Gastrocnemius medialis (tissue), 4 donors: ENCODE measurements around the gene LBH. TPM values are rescaled to one million over a fixed set of nuclear protein-coding genes. Genes with fewer than 3 reads are reported as not detected.

Source experiments
- ATAC-seq, 2 donors: fragments of 150-250 bp; one replicate each; pipeline ENCODE4 v1.9.1; 2016
- DNase-seq, 2 donors: peaks; one replicate each; pipeline ENCODE4 v3.0.0-alpha.2; 2019
- H3K27ac ChIP-seq, 4 donors: fragments of 200-600 bp; sonication (generic); 1 replicate in 1 of 4; 2 replicates in 3 of 4; pipeline ENCODE4 v1.5.1; 2016 to 2018; ENCODE audit warnings: mild to moderate bottlenecking in 2 of 4, moderate library complexity in 1 of 4
- H3K27me3 ChIP-seq, 3 donors: fragments of 200-600 bp; sonication (generic) in 2 of 3; 1 replicate in 1 of 3; 2 replicates in 2 of 3; pipeline versions ENCODE4 v1.5.1 to v1.6.0; 2016 to 2019; ENCODE audit warnings: mild to moderate bottlenecking in 1 of 3, moderate library complexity in 1 of 3
- H3K36me3 ChIP-seq, 2 donors: fragments of 200-600 bp; sonication (generic) in 1 of 2; one replicate each; pipeline ENCODE4 v1.5.1; 2017 to 2018
- H3K4me1 ChIP-seq, 2 donors: fragments of 200-600 bp; sonication (generic) in 1 of 2; one replicate each; pipeline ENCODE4 v1.5.1; 2016 to 2017; ENCODE audit warnings: mild to moderate bottlenecking in 2 of 2
- H3K4me3 ChIP-seq, 4 donors: fragments of 200-600 bp; sonication (generic) in 3 of 4; 1 replicate in 1 of 4; 2 replicates in 3 of 4; pipeline ENCODE4 v1.5.1; 2016 to 2019; ENCODE audit warnings: mild to moderate bottlenecking in 2 of 4
- H3K9me3 ChIP-seq, 3 donors: fragments of 200-600 bp; sonication (generic) in 2 of 3; 1 replicate in 1 of 3; 2 replicates in 2 of 3; pipeline ENCODE4 v1.5.1; 2016 to 2019
- CTCF ChIP-seq, 5 experiments: fragments of 450-650 bp in 3 of 5; fragments of 200-600 bp in 2 of 5; sonication (generic) in 2 of 5; IDR thresholded peaks in 4 of 5; conservative IDR thresholded peaks in 1 of 5; 1 replicate in 4 of 5; 2 replicates in 1 of 5; pipeline ENCODE4 v1.5.1; 2016 to 2019; ENCODE audit warnings: antibody characterized with exemption in 5 of 5, mild to moderate bottlenecking in 3 of 5, moderate library complexity in 3 of 5
- POLR2A ChIP-seq, 2 donors: fragments of 450-650 bp; IDR thresholded peaks; one replicate each; pipeline ENCODE4 v1.6.1; 2017; ENCODE audit warnings: antibody characterized with exemption in 2 of 2, mild to moderate bottlenecking in 2 of 2, moderate library complexity in 2 of 2
- in situ Hi-C, 4 donors: fragments of 200-750 bp; cut with MboI; loops; one replicate each; pipeline versions ENCODE4 v1.15.0 to v1.8.0; 2017; ENCODE audit warnings: low sequenced_read_pairs in 4 of 4
- intact Hi-C: fragments of 100-400 bp; cut with DNase I; formaldehyde crosslinking; loops from one replicate; pipeline ENCODE4 v1.15.1; 2023; ENCODE audit warnings: low total_unique reads
- total RNA-seq, 4 donors: library from RNA; depleted of rRNA; stranded (reverse); fragments of >200 nt; gene quantifications; one replicate each; pipeline versions ENCODE4 v1.1.0 to v1.2.3, GENCODE V29; 2016

LBH gene
- total RNA-seq, 4 donors from 2014 or later = 5.4 to 37.6 (median 12.5) TPM

DNA sequence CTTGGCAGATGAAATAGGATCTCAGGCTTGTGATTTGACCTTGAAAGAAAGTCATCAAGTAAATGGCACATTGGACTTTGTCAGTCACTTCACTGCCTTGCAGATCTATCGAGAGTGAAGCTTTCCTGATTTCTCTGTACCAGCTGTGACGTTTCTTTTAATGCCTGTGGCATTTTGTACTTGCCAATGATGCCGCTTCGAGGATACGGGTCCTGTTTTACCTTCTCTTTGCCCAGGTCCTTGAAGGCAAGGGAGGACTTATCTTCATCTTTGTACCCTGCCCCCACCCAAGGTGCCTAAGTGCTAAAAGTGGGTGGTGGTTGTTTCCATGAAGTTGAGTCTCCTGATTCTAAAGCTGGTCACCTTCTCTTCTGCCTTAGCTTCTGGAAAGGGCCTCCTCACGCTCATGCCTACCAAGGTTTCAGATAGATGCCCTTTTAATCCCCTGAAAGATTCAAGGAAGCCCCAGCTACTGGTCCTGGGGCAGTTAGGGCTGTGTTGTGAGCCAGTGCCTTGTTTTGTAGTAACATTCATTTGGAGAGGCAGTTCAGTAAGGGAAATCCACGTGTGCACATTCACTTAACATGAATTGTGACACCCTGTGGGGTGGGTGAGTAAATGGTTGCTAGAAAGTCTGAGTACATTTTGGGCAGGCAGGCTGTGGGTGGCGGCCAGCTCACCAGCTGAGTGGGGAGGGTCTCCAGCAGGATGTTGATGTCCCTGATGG is 6.1 kb downstream of the LBH start:
- in situ Hi-C loops = loop anchor here in 1 of 4 donors (25.0 kb wide), 1 partner anchor 225 kb away; no protein-coding TSS in a partner anchor
- H3K36me3 ChIP-seq = no peaks in the 10 kb centered on the region
- H3K27ac ChIP-seq = peak overlapping the region; percentile 48 to 64 (median 51)
- ATAC-seq (no peak), DNase-seq (no peak)
- TF ChIP-seq POLR2A (IDR thresholded peaks at IDR 0.05) = no peak
- TF ChIP-seq CTCF (IDR thresholded peaks at IDR 0.05 in 4 of 5, conservative IDR thresholded peaks at IDR 0.05 in 1 of 5) = no peak
- peaks cover 10 to 31% (median 23%) of the 10 kb centered on the region in 3 donors for H3K27me3 ChIP-seq
- H3K9me3 ChIP-seq = no peaks in the 10 kb centered on the region
- H3K4me3 ChIP-seq = no peak overlapping the region
- intact Hi-C loops = loop anchor here (10.0 kb wide), 1 partner anchor 167 kb away; no protein-coding TSS in a partner anchor
- H3K4me1 ChIP-seq = peaks cover 6 to 27% of the 10 kb centered on the region in 2 donors

DNA sequence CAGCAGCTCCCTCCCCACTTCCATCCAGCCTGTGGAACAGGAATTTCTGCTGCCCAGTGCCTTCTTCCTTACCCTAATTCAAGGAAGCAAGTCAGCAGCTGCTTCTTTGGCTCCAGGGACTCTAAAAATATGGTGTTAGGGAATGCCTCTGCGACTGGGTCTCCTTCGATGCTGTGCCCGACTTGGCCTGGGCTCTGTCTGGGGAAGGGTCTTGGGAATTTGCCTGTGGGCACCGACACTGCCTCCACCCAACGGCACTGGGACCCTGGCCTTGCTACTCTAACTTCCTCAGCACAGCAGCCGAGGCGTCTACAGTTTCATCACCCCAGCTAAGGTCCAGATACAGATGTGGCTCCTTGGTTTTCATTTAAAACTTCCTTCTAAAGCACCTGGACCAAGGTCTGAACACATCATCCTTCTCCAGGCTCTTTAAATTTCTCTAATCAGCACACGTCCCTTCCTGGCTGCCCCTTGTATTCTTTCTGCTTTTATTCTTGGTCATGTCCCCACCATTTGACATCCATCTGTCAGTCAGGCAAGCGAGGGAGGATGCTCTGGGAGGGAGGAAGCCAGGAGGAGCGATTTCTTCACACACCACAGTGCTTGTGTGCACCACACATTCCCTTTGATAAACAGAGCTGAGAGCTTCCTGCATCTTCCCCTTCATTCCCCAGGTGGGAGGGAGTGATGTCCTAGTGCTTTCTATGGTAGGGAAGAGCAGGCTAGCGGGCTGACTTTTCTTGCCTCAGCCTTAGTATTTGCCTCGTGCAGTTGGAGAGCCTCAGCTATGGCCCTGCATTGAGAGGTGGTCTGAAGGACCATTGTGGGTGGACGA is 6.8 kb downstream of the LBH start:
- in situ Hi-C loops = loop anchor here in 1 of 4 donors (25.0 kb wide), 1 partner anchor 224 kb away; no protein-coding TSS in a partner anchor
- ATAC-seq (no peak), DNase-seq (no peak)
- Histone ChIP-seq H3K36me3 (no peaks in the 10 kb centered on the region), H3K27me3 (peaks cover 8 to 23% (median 17%) of the 10 kb centered on the region in 3 donors), H3K4me1 (peaks cover 0 to 21% of the 10 kb centered on the region in 2 donors), H3K9me3 (no peaks in the 10 kb centered on the region), H3K4me3 (no peak overlapping the region), H3K27ac (peak overlapping the region; percentile 48 to 64 (median 51))
- intact Hi-C loops = loop anchor here (10.0 kb wide), 1 partner anchor 167 kb away; no protein-coding TSS in a partner anchor
- TF ChIP-seq CTCF (IDR thresholded peaks at IDR 0.05 in 4 of 5, conservative IDR thresholded peaks at IDR 0.05 in 1 of 5) = no peak
- no peak for TF ChIP-seq POLR2A (IDR thresholded peaks at IDR 0.05)

DNA sequence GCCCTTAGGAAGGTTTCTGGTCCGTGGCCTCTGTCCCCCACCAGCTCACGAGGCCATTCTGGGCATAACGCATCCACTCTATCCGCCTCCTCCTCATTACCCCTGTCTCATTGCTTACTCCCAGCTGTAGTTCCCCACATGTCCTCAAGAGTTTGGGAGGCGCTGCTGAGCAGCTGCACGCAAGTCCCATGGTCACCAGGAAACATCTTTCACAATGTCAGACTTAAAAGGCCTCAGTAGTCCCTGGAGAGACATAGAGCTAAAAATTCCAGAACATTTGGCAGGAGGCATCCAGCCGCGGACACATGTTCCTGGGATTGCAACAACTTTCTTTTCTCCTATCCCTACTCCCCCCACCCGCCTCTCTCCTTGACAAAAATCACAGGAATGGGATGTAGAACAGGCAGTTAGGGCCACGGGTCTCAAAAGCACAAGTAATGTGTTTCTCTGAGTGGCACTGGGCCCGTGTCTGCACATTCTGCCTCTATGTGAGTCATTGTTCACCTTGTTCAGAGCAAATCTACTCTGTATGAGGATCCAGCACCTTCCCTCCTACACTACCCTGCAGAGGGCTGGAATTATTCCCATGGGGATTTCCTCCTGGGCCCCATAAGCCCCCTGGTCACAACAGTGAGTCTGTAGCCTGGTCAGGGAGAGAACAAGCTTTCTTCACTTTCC is 8.1 kb downstream of the LBH start:
- peak; percentile 78 to 93 (median 83) for TF ChIP-seq CTCF (IDR thresholded peaks at IDR 0.05 in 4 of 5, conservative IDR thresholded peaks at IDR 0.05 in 1 of 5)
- TF ChIP-seq POLR2A (IDR thresholded peaks at IDR 0.05) = no peak
- Histone ChIP-seq H3K36me3 (no peaks in the 10 kb centered on the region), H3K4me3 (no peak overlapping the region), H3K27ac (peak overlapping the region; percentile 58 to 71 (median 64)), H3K9me3 (no peaks in the 10 kb centered on the region), H3K27me3 (peaks cover 3 to 11% (median 7%) of the 10 kb centered on the region in 3 donors), H3K4me1 (peaks cover 0 to 21% of the 10 kb centered on the region in 2 donors)
- DNase-seq = peak; percentile 45 to 78
- ATAC-seq = peak; percentile 87 to 89
- in situ Hi-C loops = loop anchor here in 1 of 4 donors (25.0 kb wide), 1 partner anchor 223 kb away; no protein-coding TSS in a partner anchor
- intact Hi-C loops = loop anchor here (10.0 kb wide), 1 partner anchor 165 kb away; no protein-coding TSS in a partner anchor
